HepG2 (cell line): ENCODE data around the gene PBX1. TPM values are rescaled to one million over a fixed set of nuclear protein-coding genes. Genes with fewer than 3 reads are reported as not detected.

Experiments used
- ATAC-seq: fragments of 200-7000 bp; cut with Tn5 transposase; 3 replicates; pipeline ENCODE4 v1.9.1; 2020; ENCODE audit warnings: mild to moderate bottlenecking, moderate library complexity
- BruUV-seq: library from RNA; stranded (reverse); fragments of 400-500 nt; replicated peaks from 2 replicates; lab custom pipeline; 2021; lab: Mats Ljungman, UMichigan
- CTCF ChIA-PET: fragments of 300-600 bp; formaldehyde crosslinking; extraction: SDS; loops from one replicate; lab custom pipeline; 2021; ENCODE audit warnings: low total read pairs, inconsistent platforms, low intra/inter-chr PET ratio; lab: Yijun Ruan, JAX
- POLR2A ChIA-PET: fragments of 350-600 bp; sonication (Branson Sonifier 250); formaldehyde crosslinking; loops from one replicate; lab custom pipeline; 2020; ENCODE audit warnings: antibody characterized with exemption, inconsistent platforms; lab: Yijun Ruan, JAX
- DNase-seq: peaks from one replicate; pipeline ENCODE4 v3.0.0-alpha.2; 2015; ENCODE audit warnings: low spot score
- FAIRE-seq: peaks from 3 replicates; lab custom pipeline; 2011; peaks lifted over from hg19 to GRCh38; lab: Jason Lieb, UNC
- H2AFZ ChIP-seq: one replicate; pipeline ENCODE4 v1.6.1; 2011; ENCODE audit warnings: low read length, inconsistent platforms
- H3K27ac ChIP-seq: fragments of 300-600 bp; 3 replicates; pipeline ENCODE4 v1.8.0; 2011; ENCODE audit warnings: mixed run types, mild to moderate bottlenecking, mixed read lengths, low read length, inconsistent platforms; ENCODE audit not compliant: insufficient read depth; ENCODE audit errors: extremely low read length
- H3K27me3 ChIP-seq, 2 experiments: fragments of 200-600 bp in 1 of 2; 2 replicates in 1 of 2; 3 replicates in 1 of 2; pipeline versions ENCODE4 v1.6.0 to v1.8.0; 2011; ENCODE audit warnings: low read length in 2 of 2, mild to moderate bottlenecking in 2 of 2, moderate library complexity in 2 of 2, inconsistent platforms in 1 of 2; ENCODE audit not compliant: insufficient read depth in 2 of 2, control insufficient read depth in 1 of 2
- H3K36me3 ChIP-seq, 2 experiments: fragments of 200-600 bp in 1 of 2; replicated peaks in 1 of 2; 2 replicates in 1 of 2; 3 replicates in 1 of 2; pipeline versions ENCODE4 v1.5.1 to v1.8.0; 2011; ENCODE audit warnings: low read length in 2 of 2, inconsistent platforms in 1 of 2; ENCODE audit not compliant: insufficient read depth in 2 of 2, control insufficient read depth in 1 of 2
- H3K4me1 ChIP-seq: 2 replicates; pipeline ENCODE4 v1.5.1; 2012; ENCODE audit warnings: low read length, inconsistent platforms; ENCODE audit not compliant: insufficient read depth
- H3K4me2 ChIP-seq: 2 replicates; pipeline ENCODE4 v1.6.0; 2011; ENCODE audit warnings: low read depth, low read length, inconsistent platforms
- H3K4me3 ChIP-seq, 3 experiments: fragments of 200-600 bp in 1 of 3; sonication (generic), shearing (Covaris generic) in 1 of 3; replicated peaks in 1 of 3; 2 replicates each; pipeline ENCODE4 v1.5.1; 2011 to 2016; ENCODE audit warnings: low read length in 3 of 3, inconsistent platforms in 2 of 3, low read depth in 2 of 3, mild to moderate bottlenecking in 2 of 3, control low read depth in 1 of 3, mixed read lengths in 1 of 3; ENCODE audit not compliant: insufficient read depth in 1 of 3
- H3K79me2 ChIP-seq: one replicate; pipeline ENCODE4 v1.6.1; 2011; ENCODE audit warnings: low read length, inconsistent platforms; ENCODE audit not compliant: insufficient read depth
- H3K9ac ChIP-seq: 2 replicates; pipeline ENCODE4 v1.6.0; 2011; ENCODE audit warnings: mild to moderate bottlenecking, low read depth, low read length, inconsistent platforms; ENCODE audit not compliant: insufficient read depth
- H3K9me3 ChIP-seq: 2 replicates; pipeline ENCODE4 v1.5.1; 2012; ENCODE audit warnings: mild to moderate bottlenecking, low read length
- H4K20me1 ChIP-seq: 2 replicates; pipeline ENCODE4 v1.6.0; 2011; ENCODE audit warnings: inconsistent platforms, mild to moderate bottlenecking, low read length, moderate library complexity; ENCODE audit not compliant: insufficient read depth
- ELF3 ChIP-seq: IDR thresholded peaks from 2 replicates; pipeline ENCODE4 v1.6.1; 2016; ENCODE audit warnings: missing genetic modification reagents, missing compliant biosample characterization
- FOXJ3 ChIP-seq: sonication (generic); formaldehyde crosslinking; IDR thresholded peaks from 2 replicates; pipeline ENCODE4 v1.4.0; 2020; ENCODE audit warnings: missing genetic modification reagents, mild to moderate bottlenecking, borderline replicate concordance
- FOXP1 ChIP-seq, 2 experiments: fragments of 450-650 bp in 1 of 2; IDR thresholded peaks; 2 replicates each; pipeline ENCODE4 v1.6.1; 2017 to 2018; ENCODE audit warnings: antibody characterized with exemption in 1 of 2
- GRHL1 ChIP-seq: sonication (generic); formaldehyde crosslinking; conservative IDR thresholded peaks from 2 replicates; pipeline ENCODE4 v1.8.0; 2022; ENCODE audit warnings: missing genetic modification reagents
- ZNF580 ChIP-seq: IDR thresholded peaks from 2 replicates; pipeline ENCODE4 v1.6.1; 2016; ENCODE audit warnings: low read depth, borderline replicate concordance
- ZNF792 ChIP-seq: IDR thresholded peaks from 2 replicates; pipeline ENCODE4 v1.6.1; 2016
- WGBS: methylation state at CpG from one replicate; pipeline ENCODE4 v1.1.6; 2017; ENCODE audit warnings: low lambda C conversion rate; 5-methylcytosine and 5-hydroxymethylcytosine counted together
- in situ Hi-C: cut with HindIII; loops from 2 replicates; pipeline ENCODE4 v1.10.0; 2017; ENCODE audit warnings: low pct_unique_long_range_greater_than_20kb; ENCODE audit not compliant: extremely low pct_ligation_motif_present
- intact Hi-C: fragments of 100-400 bp; cut with micrococcal nuclease; formaldehyde crosslinking; loops from one replicate; pipeline ENCODE4 v1.10.0; 2022; ENCODE audit not compliant: unreplicated experiment
- polyA plus RNA-seq, 8 experiments: library from polyadenylated mRNA; depleted of rRNA in 3 of 8; stranded (reverse) in 7 of 8; unstranded in 1 of 8; fragments of >200 nt; fragmentation: Illumina TruSeq in 4 of 8; extraction: Trizol in 4 of 8; gene quantifications; 2 replicates each; pipeline versions ENCODE4 v1.2.1 to v1.2.3, GENCODE V29; 2011 to 2016; ENCODE audit warnings: low read depth in 4 of 8, missing spikeins in 1 of 8, mixed read lengths in 1 of 8; ENCODE audit not compliant: insufficient read depth in 1 of 8
- total RNA-seq, 5 experiments: library from RNA; depleted of rRNA; stranded (reverse); fragments of >200 nt; fragmentation: Illumina TruSeq; extraction: Trizol; gene quantifications; 2 replicates each; pipeline ENCODE4 v1.2.3, GENCODE V29; 2016; ENCODE audit warnings: low read depth in 1 of 5
- TF ChIP-seq, protein P1 (sequence below): sonication (generic); formaldehyde crosslinking; IDR thresholded peaks from 2 replicates; pipeline ENCODE4 v1.9.0; 2021; ENCODE audit warnings: missing genetic modification reagents, borderline replicate concordance
- TF ChIP-seq, protein P2 (sequence below): fragments of 450-650 bp; IDR thresholded peaks from 2 replicates; pipeline ENCODE4 v1.6.1; 2016

The PBX1 gene
- total and polyA plus RNA-seq, 2 of the 13 experiments (the other 11 are each of a cell fraction or from before 2014, with no cell fraction given) = 0.24 TPM; not detected in 1

GRCh38 chr1:164735315-164736052 lies 176.5 kb downstream of the PBX1 start:
- H4K20me1 ChIP-seq = no peaks in the 10 kb centered on the region
- no peaks in the 10 kb centered on the region for H3K79me2 ChIP-seq
- H3K9ac ChIP-seq = no peak overlapping the region
- FAIRE-seq (no peak), ATAC-seq (no peak), DNase-seq (no peak)
- no peaks in the 10 kb centered on the region; a peak in 1 of 5 replicates for H3K27me3 ChIP-seq
- intact Hi-C loops = no loop called here
- no peaks in the 10 kb centered on the region for H3K36me3 ChIP-seq
- no peak overlapping the region for H3K4me2 ChIP-seq
- no peaks in the 10 kb centered on the region for H3K4me1 ChIP-seq
- POLR2A ChIA-PET = no interaction called here
- H2AFZ ChIP-seq = no peak overlapping the region
- TF ChIP-seq, protein P1, sequence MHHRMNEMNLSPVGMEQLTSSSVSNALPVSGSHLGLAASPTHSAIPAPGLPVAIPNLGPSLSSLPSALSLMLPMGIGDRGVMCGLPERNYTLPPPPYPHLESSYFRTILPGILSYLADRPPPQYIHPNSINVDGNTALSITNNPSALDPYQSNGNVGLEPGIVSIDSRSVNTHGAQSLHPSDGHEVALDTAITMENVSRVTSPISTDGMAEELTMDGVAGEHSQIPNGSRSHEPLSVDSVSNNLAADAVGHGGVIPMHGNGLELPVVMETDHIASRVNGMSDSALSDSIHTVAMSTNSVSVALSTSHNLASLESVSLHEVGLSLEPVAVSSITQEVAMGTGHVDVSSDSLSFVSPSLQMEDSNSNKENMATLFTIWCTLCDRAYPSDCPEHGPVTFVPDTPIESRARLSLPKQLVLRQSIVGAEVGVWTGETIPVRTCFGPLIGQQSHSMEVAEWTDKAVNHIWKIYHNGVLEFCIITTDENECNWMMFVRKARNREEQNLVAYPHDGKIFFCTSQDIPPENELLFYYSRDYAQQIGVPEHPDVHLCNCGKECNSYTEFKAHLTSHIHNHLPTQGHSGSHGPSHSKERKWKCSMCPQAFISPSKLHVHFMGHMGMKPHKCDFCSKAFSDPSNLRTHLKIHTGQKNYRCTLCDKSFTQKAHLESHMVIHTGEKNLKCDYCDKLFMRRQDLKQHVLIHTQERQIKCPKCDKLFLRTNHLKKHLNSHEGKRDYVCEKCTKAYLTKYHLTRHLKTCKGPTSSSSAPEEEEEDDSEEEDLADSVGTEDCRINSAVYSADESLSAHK (CRISPR knock-in tag) = no peak
- no peak for TF ChIP-seq GRHL1 (CRISPR knock-in tag)
- TF ChIP-seq FOXP1 (IDR thresholded peaks at IDR 0.05) = no peak
- no peak for TF ChIP-seq FOXP1 (CRISPR knock-in tag; IDR thresholded peaks at IDR 0.05)
- TF ChIP-seq ZNF580 (CRISPR knock-in tag) = no peak
- TF ChIP-seq, protein P2, sequence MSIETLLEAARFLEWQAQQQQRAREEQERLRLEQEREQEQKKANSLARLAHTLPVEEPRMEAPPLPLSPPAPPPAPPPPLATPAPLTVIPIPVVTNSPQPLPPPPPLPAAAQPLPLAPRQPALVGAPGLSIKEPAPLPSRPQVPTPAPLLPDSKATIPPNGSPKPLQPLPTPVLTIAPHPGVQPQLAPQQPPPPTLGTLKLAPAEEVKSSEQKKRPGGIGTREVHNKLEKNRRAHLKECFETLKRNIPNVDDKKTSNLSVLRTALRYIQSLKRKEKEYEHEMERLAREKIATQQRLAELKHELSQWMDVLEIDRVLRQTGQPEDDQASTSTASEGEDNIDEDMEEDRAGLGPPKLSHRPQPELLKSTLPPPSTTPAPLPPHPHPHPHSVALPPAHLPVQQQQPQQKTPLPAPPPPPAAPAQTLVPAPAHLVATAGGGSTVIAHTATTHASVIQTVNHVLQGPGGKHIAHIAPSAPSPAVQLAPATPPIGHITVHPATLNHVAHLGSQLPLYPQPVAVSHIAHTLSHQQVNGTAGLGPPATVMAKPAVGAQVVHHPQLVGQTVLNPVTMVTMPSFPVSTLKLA = no peak
- no peak for TF ChIP-seq ZNF792 (CRISPR knock-in tag)
- no peak for TF ChIP-seq ELF3 (CRISPR knock-in tag)
- TF ChIP-seq FOXJ3 (CRISPR knock-in tag) = no peak
- TF ChIP-seq, all 625 proteins: peak for 0
- CTCF ChIA-PET = no interaction called here
- Histone ChIP-seq H3K4me3 (no peak overlapping the region), H3K9me3 (no peaks in the 10 kb centered on the region), H3K27ac (no peak overlapping the region)
- in situ Hi-C loops = no loop called here
- 55% methylated on average over 7 of the region's 7 CpGs for WGBS
- no TSS peak for BruUV-seq
